ENCODE data around the gene GPRASP3.
A peak's percentile ranks its signal among the peaks of the same experiment; 100 is the strongest.
"Not testable (repeated sequence)": the region's sequence is repeated elsewhere in the genome, so short reads cannot be mapped to it uniquely, and the experiment has no call there.

The GPRASP3 gene

GRCh38 chrX:102721169-102721506 is 595 bp downstream of the GPRASP3 start:
- H3K9me3 Mint-ChIP-seq; H3K27me3 Mint-ChIP-seq; H3K4me1 Mint-ChIP-seq (ENCODE audit: low read depth); H3K27ac Mint-ChIP-seq; H3K4me3 Mint-ChIP-seq; H3K36me3 Mint-ChIP-seq (ENCODE audit: low read depth); intact Hi-C loops (cut with micrococcal nuclease): not testable (repeated sequence)

GRCh38 chrX:102723456-102723855 is 2.9 kb downstream of the GPRASP3 start:
- intact Hi-C loops (cut with micrococcal nuclease): no loop called here
- peaks cover 8% of the 10 kb centered on the region for H3K27me3 Mint-ChIP-seq
- H3K4me1 Mint-ChIP-seq (ENCODE audit: low read depth): peaks cover 10% of the 10 kb centered on the region
- no peak overlapping the region for H3K4me3 Mint-ChIP-seq
- H3K27ac Mint-ChIP-seq: no peak overlapping the region
- H3K9me3 Mint-ChIP-seq: no peaks in the 10 kb centered on the region
- H3K36me3 Mint-ChIP-seq (ENCODE audit: low read depth): no peaks in the 10 kb centered on the region

GRCh38 chrX:102727761-102728160 is 7.2 kb downstream of the GPRASP3 start:
- Mint-ChIP-seq H3K4me1 (ENCODE audit: low read depth) (no peaks in the 10 kb centered on the region), H3K4me3 (no peak overlapping the region), H3K27me3 (no peaks in the 10 kb centered on the region), H3K27ac (no peak overlapping the region), H3K9me3 (no peaks in the 10 kb centered on the region), H3K36me3 (ENCODE audit: low read depth) (no peaks in the 10 kb centered on the region)
- intact Hi-C loops (cut with micrococcal nuclease): no loop called here

GRCh38 chrX:102728646-102729045 is 8.1 kb downstream of the GPRASP3 start:
- Mint-ChIP-seq H3K4me3 (no peak overlapping the region), H3K9me3 (no peaks in the 10 kb centered on the region), H3K4me1 (ENCODE audit: low read depth) (no peaks in the 10 kb centered on the region), H3K36me3 (ENCODE audit: low read depth) (no peaks in the 10 kb centered on the region), H3K27ac (no peak overlapping the region), H3K27me3 (no peaks in the 10 kb centered on the region)
- intact Hi-C loops (cut with micrococcal nuclease): no loop called here

- H3K36me3 Mint-ChIP-seq (ENCODE audit: low read depth): no peaks in the 10 kb centered on the region
- H3K27me3 Mint-ChIP-seq: no peaks in the 10 kb centered on the region
- H3K4me3 Mint-ChIP-seq: no peak overlapping the region
- no peaks in the 10 kb centered on the region for H3K4me1 Mint-ChIP-seq (ENCODE audit: low read depth)
- intact Hi-C loops (cut with micrococcal nuclease): no loop called here
- no peaks in the 10 kb centered on the region for H3K9me3 Mint-ChIP-seq
- no peak overlapping the region for H3K27ac Mint-ChIP-seq
Observed at GRCh38 chrX:102739657-102740056, 19.1 kb downstream of the GPRASP3 start.

GRCh38 chrX:102744307-102744706 is 23.8 kb downstream of the GPRASP3 start:
- intact Hi-C loops (cut with micrococcal nuclease): no loop called here
- Mint-ChIP-seq H3K27me3 (peaks cover 17% of the 10 kb centered on the region), H3K36me3 (ENCODE audit: low read depth) (no peaks in the 10 kb centered on the region), H3K4me1 (ENCODE audit: low read depth) (peaks cover 7% of the 10 kb centered on the region), H3K9me3 (no peaks in the 10 kb centered on the region), H3K4me3 (no peak overlapping the region), H3K27ac (no peak overlapping the region)

GRCh38 chrX:102745513-102745856 is 24.9 kb downstream of the GPRASP3 start:
- Mint-ChIP-seq H3K27ac (no peak overlapping the region), H3K27me3 (peaks cover 17% of the 10 kb centered on the region), H3K36me3 (ENCODE audit: low read depth) (no peaks in the 10 kb centered on the region), H3K4me1 (ENCODE audit: low read depth) (peaks cover 7% of the 10 kb centered on the region), H3K4me3 (peak overlapping the region; percentile 75), H3K9me3 (no peaks in the 10 kb centered on the region)
- intact Hi-C loops (cut with micrococcal nuclease): no loop called here

GRCh38 chrX:102745857-102746584 is 25.5 kb downstream of the GPRASP3 start:
- H3K36me3 Mint-ChIP-seq (ENCODE audit: low read depth): no peaks in the 10 kb centered on the region
- H3K27ac Mint-ChIP-seq: no peak overlapping the region
- peak overlapping the region; percentile 75 for H3K4me3 Mint-ChIP-seq
- H3K9me3 Mint-ChIP-seq: no peaks in the 10 kb centered on the region
- peaks cover 7% of the 10 kb centered on the region for H3K4me1 Mint-ChIP-seq (ENCODE audit: low read depth)
- peaks cover 17% of the 10 kb centered on the region for H3K27me3 Mint-ChIP-seq
- intact Hi-C loops (cut with micrococcal nuclease): no loop called here

- intact Hi-C loops (cut with micrococcal nuclease): no loop called here
- Mint-ChIP-seq H3K4me1 (ENCODE audit: low read depth) (peaks cover 5% of the 10 kb centered on the region), H3K27me3 (peaks cover 2% of the 10 kb centered on the region), H3K9me3 (no peaks in the 10 kb centered on the region), H3K27ac (no peak overlapping the region), H3K4me3 (no peak overlapping the region), H3K36me3 (ENCODE audit: low read depth) (peaks cover 6% of the 10 kb centered on the region)
Observed at GRCh38 chrX:102765217-102765616, 44.7 kb downstream of the GPRASP3 start.

- peaks cover 6% of the 10 kb centered on the region for H3K36me3 Mint-ChIP-seq (ENCODE audit: low read depth)
- no peak overlapping the region for H3K27ac Mint-ChIP-seq
- H3K4me3 Mint-ChIP-seq: no peak overlapping the region
- H3K27me3 Mint-ChIP-seq: peaks cover 2% of the 10 kb centered on the region
- no peaks in the 10 kb centered on the region for H3K9me3 Mint-ChIP-seq
- intact Hi-C loops (cut with micrococcal nuclease): no loop called here
- peaks cover 5% of the 10 kb centered on the region for H3K4me1 Mint-ChIP-seq (ENCODE audit: low read depth)
Observed at GRCh38 chrX:102765809-102766208, 45.3 kb downstream of the GPRASP3 start.

GRCh38 chrX:102767287-102767686 is 46.7 kb downstream of the GPRASP3 start:
- intact Hi-C loops (cut with micrococcal nuclease): no loop called here
- H3K9me3 Mint-ChIP-seq: no peaks in the 10 kb centered on the region
- H3K36me3 Mint-ChIP-seq (ENCODE audit: low read depth): peaks cover 6% of the 10 kb centered on the region
- H3K4me1 Mint-ChIP-seq (ENCODE audit: low read depth): peaks cover 5% of the 10 kb centered on the region
- H3K27ac Mint-ChIP-seq: no peak overlapping the region
- peaks cover 2% of the 10 kb centered on the region for H3K27me3 Mint-ChIP-seq
- no peak overlapping the region for H3K4me3 Mint-ChIP-seq

GRCh38 chrX:102768987-102769761 is 48.6 kb downstream of the GPRASP3 start:
- Mint-ChIP-seq H3K9me3 (no peaks in the 10 kb centered on the region), H3K36me3 (ENCODE audit: low read depth) (peaks cover 6% of the 10 kb centered on the region), H3K4me1 (ENCODE audit: low read depth) (peaks cover 5% of the 10 kb centered on the region), H3K27ac (peak overlapping the region; percentile 86), H3K4me3 (peak overlapping the region; percentile 89), H3K27me3 (peaks cover 2% of the 10 kb centered on the region)
- intact Hi-C loops (cut with micrococcal nuclease): no loop called here
